ENCODE results near the gene ATG9B.
"Not testable (repeated sequence)": the region's sequence is repeated elsewhere in the genome, so short reads cannot be mapped to it uniquely, and the experiment has no call there.

Gene ATG9B

GRCh38 chr7:151013356-151013732 is 10.9 kb downstream of the ATG9B start:
- POLR2A ChIA-PET = no interaction called here
- no peak for DNase-seq (ENCODE audit: extremely low spot score)
- no peak for TF ChIP-seq CTCF (IDR thresholded peaks at IDR 0.05; ENCODE audit: control extremely low read depth, extremely low read depth, low read depth, missing control alignments)
- CTCF ChIA-PET = interaction anchor here (0.7 to 1.5 kb wide), 4 partner anchors 10 to 230 kb away, joined by 3 to 4 read pairs (median 3); no protein-coding TSS in a partner anchor

GRCh38 chr7:151012911-151013347 is 11.4 kb downstream of the ATG9B start:
- no peak for DNase-seq (ENCODE audit: extremely low spot score)
- ChIA-PET CTCF (interaction anchor here (1.0 to 8.4 kb wide), 4 partner anchors 7 to 231 kb away, joined by 3 to 84 read pairs (median 4); no protein-coding TSS in a partner anchor), POLR2A (no interaction called here)
- no peak for TF ChIP-seq CTCF (IDR thresholded peaks at IDR 0.05; ENCODE audit: control extremely low read depth, extremely low read depth, low read depth, missing control alignments)

- no peak for DNase-seq (ENCODE audit: extremely low spot score)
- no peak for TF ChIP-seq CTCF (IDR thresholded peaks at IDR 0.05; ENCODE audit: control extremely low read depth, extremely low read depth, low read depth, missing control alignments)
- POLR2A ChIA-PET = no interaction called here
- CTCF ChIA-PET = interaction anchor here (1.0 to 8.4 kb wide), 4 partner anchors 8 to 232 kb away, joined by 3 to 84 read pairs (median 4); no protein-coding TSS in a partner anchor
Observed at GRCh38 chr7:151012031-151012692, 12.1 kb downstream of the ATG9B start.

- ChIA-PET CTCF (interaction anchor here (0.9 to 8.4 kb wide), 5 partner anchors 8 to 113 kb away, joined by 3 to 84 read pairs (median 4); partner anchors contain the start of gene NOS3), POLR2A (interaction anchor here (0.7 kb wide), 1 partner anchor 17 kb away, joined by 3 read pairs; the partner anchor contains the start of gene ABCB8)
- DNase-seq (ENCODE audit: extremely low spot score) = not testable (repeated sequence)
Observed at GRCh38 chr7:151011616-151012015, 12.7 kb downstream of the ATG9B start.

DNA sequence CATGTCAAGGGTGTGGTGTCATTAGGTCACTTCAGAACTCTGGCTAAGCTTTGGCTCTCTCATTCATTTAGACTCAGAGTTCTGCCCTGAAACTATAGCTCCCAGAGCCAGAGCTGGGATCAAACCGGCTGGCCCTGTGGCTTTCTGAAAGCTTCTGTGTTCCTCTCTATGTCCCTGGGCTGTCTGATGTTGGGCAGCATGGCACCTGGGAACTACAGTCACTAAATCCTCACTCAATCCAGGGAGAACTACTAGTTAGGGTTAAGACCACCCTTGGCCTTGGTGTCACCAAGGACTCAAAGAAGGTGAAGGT is 13.2 kb downstream of the ATG9B start:
- DNase-seq (ENCODE audit: extremely low spot score) = no peak
- CTCF ChIA-PET = interaction anchor here (0.6 to 8.4 kb wide), 10 partner anchors 9 to 113 kb away, joined by 3 to 84 read pairs (median 4); partner anchors contain the start of genes ABCB8 and NOS3
- no peak for TF ChIP-seq CTCF (IDR thresholded peaks at IDR 0.05; ENCODE audit: control extremely low read depth, extremely low read depth, low read depth, missing control alignments)
- POLR2A ChIA-PET = interaction anchor here (0.7 kb wide), 1 partner anchor 17 kb away, joined by 3 read pairs; the partner anchor contains the start of gene ABCB8

DNA sequence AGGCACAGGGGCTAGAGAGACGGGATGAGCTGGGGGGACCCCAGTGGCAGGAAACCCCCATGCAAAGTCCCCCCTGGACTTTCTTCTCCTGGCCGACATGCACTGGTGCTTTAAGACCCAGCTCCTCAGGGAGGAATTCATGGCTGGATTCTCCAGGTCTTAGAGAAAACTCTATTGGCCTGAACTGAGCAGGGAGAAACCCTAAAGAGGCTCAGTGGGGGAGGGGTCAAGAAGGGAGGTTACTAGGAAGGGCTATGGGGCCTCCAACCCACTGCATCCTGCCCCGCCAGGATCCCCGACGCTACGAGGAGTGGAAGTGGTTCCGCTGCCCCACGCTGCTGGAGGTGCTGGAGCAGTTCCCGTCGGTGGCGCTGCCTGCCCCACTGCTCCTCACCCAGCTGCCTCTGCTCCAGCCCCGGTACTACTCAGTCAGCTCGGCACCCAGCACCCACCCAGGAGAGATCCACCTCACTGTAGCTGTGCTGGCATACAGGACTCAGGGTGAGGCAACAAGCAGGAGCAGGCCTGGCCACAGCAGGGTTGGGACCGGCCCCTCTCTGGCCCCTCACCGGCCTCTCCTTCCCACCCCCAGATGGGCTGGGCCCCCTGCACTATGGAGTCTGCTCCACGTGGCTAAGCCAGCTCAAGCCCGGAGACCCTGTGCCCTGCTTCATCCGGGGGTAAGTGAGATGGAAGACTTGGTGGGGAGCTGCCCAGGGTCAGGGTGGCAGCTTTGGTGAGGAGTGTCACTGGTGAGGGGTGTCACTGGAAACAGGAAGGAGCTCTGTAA is 13.8 kb downstream of the ATG9B start:
- CTCF ChIA-PET = interaction anchor here (0.6 to 8.4 kb wide), 14 partner anchors 9 to 232 kb away, joined by 3 to 84 read pairs (median 3); partner anchors contain the start of genes ABCB8 and NOS3
- no peak for DNase-seq (ENCODE audit: extremely low spot score)
- TF ChIP-seq CTCF (IDR thresholded peaks at IDR 0.05; ENCODE audit: control extremely low read depth, extremely low read depth, low read depth, missing control alignments) = no peak
- POLR2A ChIA-PET = interaction anchor here (0.7 kb wide), 1 partner anchor 18 kb away, joined by 3 read pairs; the partner anchor contains the start of gene ABCB8
